ENCODE results near the gene ABR.

ABR gene

DNA sequence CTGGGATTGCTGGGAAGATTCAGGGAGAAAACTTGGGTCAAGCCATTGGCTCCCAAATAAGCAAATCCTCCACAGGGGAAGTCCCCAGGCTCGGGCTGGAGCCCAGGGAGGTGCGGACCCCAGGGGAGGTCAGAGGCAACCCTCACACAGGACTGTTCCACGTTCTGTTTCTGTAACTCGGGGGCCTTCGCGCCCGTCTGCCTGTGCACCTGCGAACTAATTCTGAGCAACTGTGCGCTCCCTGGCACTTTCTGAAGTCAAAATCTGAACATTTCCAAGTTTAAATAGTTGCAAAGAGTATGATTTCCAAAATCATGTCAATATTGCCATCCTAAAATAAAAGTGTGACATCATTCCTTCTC, 166.1 kb downstream of the ABR start:
- Histone ChIP-seq H3K4me3 (ENCODE audit: low read length) (no peak overlapping the region), H3K4me1 (ENCODE audit: low read length) (no peaks in the 10 kb centered on the region), H3K36me3 (replicated peaks; ENCODE audit: insufficient read depth, low read length) (no peaks in the 10 kb centered on the region), H3K9me3 (replicated peaks; ENCODE audit: insufficient read depth, low read length) (no peaks in the 10 kb centered on the region), H3K4me2 (ENCODE audit: low read depth, low read length) (no peak overlapping the region), H3K9ac (ENCODE audit: low read length) (no peak overlapping the region), H3K9me2 (replicated peaks; ENCODE audit: insufficient read depth, low read length) (no peaks in the 10 kb centered on the region), H3K27me3 (replicated peaks; ENCODE audit: insufficient read depth, low read length) (no peaks in the 10 kb centered on the region), H3K27ac (ENCODE audit: low read length) (no peak overlapping the region), H3K79me2 (ENCODE audit: low read length) (no peaks in the 10 kb centered on the region; the same call in 1 of the 2 replicates), H2AFZ (ENCODE audit: low read length) (no peak overlapping the region), H4K20me1 (ENCODE audit: insufficient read depth, low read length) (no peaks in the 10 kb centered on the region), H3F3A (ENCODE audit: insufficient read depth, low read length) (no peaks in the 10 kb centered on the region)
- no peak for DNase-seq
- no peak for TF ChIP-seq EZH2 (optimal IDR thresholded peaks at IDR 0.05; ENCODE audit: low read depth, low read length)
- TF ChIP-seq, protein P1, sequence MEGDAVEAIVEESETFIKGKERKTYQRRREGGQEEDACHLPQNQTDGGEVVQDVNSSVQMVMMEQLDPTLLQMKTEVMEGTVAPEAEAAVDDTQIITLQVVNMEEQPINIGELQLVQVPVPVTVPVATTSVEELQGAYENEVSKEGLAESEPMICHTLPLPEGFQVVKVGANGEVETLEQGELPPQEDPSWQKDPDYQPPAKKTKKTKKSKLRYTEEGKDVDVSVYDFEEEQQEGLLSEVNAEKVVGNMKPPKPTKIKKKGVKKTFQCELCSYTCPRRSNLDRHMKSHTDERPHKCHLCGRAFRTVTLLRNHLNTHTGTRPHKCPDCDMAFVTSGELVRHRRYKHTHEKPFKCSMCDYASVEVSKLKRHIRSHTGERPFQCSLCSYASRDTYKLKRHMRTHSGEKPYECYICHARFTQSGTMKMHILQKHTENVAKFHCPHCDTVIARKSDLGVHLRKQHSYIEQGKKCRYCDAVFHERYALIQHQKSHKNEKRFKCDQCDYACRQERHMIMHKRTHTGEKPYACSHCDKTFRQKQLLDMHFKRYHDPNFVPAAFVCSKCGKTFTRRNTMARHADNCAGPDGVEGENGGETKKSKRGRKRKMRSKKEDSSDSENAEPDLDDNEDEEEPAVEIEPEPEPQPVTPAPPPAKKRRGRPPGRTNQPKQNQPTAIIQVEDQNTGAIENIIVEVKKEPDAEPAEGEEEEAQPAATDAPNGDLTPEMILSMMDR (IDR thresholded peaks at IDR 0.05; ENCODE audit: low read length), result no peak
- no peak for TF ChIP-seq EZH2phosphoT487 (IDR thresholded peaks at IDR 0.05; ENCODE audit: low read length)

DNA sequence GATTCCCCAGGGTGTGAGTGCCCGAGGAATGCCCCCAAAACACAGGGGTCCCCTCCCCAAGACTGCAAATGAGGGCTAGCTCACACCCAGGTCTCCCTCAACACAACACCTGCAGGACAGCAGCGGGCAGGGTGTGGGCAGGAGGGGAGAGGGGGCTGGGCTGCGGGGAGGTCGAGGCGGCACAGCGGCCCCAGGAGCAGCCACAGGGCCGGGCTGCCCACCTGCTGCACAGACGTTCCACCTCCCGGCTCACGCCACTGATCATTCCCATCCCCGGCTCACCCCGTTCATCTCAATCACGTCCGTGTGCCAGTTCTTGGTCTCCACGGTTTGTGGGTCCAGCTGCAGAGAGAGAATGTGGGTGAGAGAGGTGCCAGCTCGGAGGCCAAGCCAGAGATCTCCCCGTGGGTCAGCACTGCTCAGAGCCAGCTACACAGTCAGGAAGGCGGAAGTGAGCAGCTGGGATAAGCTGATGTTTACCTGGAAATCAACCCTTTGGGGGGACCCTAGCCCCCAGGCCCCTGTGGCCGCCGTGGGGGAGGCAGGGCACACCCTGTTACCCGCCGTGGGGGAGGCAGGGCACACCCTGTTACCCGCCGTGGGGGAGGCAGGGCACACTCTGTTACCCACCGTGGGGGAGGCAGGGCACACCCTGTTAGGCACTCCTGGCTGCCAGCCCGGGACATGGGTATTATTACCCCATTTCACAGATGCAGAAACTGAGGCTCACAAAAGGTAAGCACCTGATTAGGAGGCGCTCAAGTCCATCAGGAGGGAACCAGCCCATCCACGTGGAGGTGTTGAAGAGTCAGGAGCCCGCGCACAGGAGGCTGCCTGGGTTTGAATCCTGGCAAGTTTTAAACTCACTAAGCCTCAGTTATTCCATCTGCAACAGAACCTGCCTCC, 166.7 kb downstream of the ABR start:
- H3K4me3 ChIP-seq (ENCODE audit: low read length), result no peak overlapping the region
- no peak overlapping the region for H3K4me2 ChIP-seq (ENCODE audit: low read depth, low read length)

DNA sequence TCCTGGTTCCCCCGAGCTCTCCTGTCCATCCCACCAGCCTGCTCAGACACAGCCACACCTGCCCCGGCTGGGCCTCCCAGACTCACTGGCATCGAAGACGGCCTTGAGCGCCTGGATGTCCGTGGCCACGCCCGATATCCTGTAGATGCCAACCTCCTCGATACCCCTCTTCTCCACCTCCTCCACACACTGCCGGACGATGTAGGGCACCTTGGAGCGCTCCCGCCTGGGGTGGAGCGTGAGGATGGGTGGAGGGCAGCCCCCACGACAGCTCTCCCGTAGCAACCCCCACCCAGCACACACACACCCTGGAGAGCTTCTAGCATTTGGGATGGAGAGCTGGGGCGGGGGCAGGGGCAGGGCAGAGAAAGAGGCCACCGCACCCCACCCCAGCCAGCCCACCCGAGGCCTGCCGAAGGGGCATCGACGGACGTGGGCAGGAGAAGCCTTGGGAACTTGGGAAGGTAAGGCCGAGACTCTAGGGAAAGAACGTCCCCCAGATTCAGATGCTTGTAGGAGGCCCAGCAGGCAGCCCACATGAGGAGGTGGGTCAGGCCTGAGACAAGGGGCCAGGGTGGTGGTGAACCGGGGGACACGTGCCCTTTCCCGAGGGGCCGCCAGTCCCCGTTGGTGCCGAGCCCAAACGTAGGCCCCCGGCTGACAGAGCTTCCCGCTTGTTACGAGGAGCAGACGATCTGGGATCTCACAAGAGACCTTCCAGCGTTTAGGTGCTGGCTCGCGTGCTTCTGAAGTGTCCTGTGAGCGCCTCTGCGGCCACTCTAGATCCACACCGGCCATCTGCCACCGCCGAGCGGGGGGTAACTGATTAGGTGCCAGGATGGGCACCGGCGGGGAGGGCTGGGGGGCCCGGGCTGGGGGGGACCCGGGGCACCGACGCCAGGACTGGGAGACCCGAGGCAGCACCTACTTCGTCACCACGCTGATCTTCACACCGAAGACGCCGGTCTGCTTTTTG, 167.7 kb downstream of the ABR start:
- Histone ChIP-seq H3K4me1 (ENCODE audit: low read length) (no peaks in the 10 kb centered on the region), H3K4me2 (ENCODE audit: low read depth, low read length) (no peak overlapping the region), H3K4me3 (ENCODE audit: low read length) (no peak overlapping the region), H3K27me3 (replicated peaks; ENCODE audit: insufficient read depth, low read length) (no peaks in the 10 kb centered on the region), H3K79me2 (ENCODE audit: low read length) (no peaks in the 10 kb centered on the region), H3F3A (ENCODE audit: insufficient read depth, low read length) (no peaks in the 10 kb centered on the region), H4K20me1 (ENCODE audit: insufficient read depth, low read length) (no peaks in the 10 kb centered on the region), H3K36me3 (replicated peaks; ENCODE audit: insufficient read depth, low read length) (no peaks in the 10 kb centered on the region), H3K9me2 (replicated peaks; ENCODE audit: insufficient read depth, low read length) (no peaks in the 10 kb centered on the region), H3K9me3 (replicated peaks; ENCODE audit: insufficient read depth, low read length) (no peaks in the 10 kb centered on the region), H2AFZ (ENCODE audit: low read length) (no peak overlapping the region), H3K27ac (ENCODE audit: low read length) (no peak overlapping the region), H3K9ac (ENCODE audit: low read length) (no peak overlapping the region)
- DNase-seq, result no peak
- TF ChIP-seq EZH2phosphoT487 (IDR thresholded peaks at IDR 0.05; ENCODE audit: low read length), result no peak

More for the DNA sequence above, 166.7 kb downstream of the ABR start:
- TF ChIP-seq EZH2 (optimal IDR thresholded peaks at IDR 0.05; ENCODE audit: low read depth, low read length), result no peak
- TF ChIP-seq, protein P1 (IDR thresholded peaks at IDR 0.05; ENCODE audit: low read length), result no peak
- TF ChIP-seq EZH2phosphoT487 (IDR thresholded peaks at IDR 0.05; ENCODE audit: low read length), result no peak
- DNase-seq, result no peak
- H3K9ac ChIP-seq (ENCODE audit: low read length), result no peak overlapping the region
- H3K9me2 ChIP-seq (replicated peaks; ENCODE audit: insufficient read depth, low read length), result no peaks in the 10 kb centered on the region
- H3K36me3 ChIP-seq (replicated peaks; ENCODE audit: insufficient read depth, low read length), result no peaks in the 10 kb centered on the region
- H3K79me2 ChIP-seq (ENCODE audit: low read length), result no peaks in the 10 kb centered on the region
- no peaks in the 10 kb centered on the region for H3K27me3 ChIP-seq (replicated peaks; ENCODE audit: insufficient read depth, low read length)
- H2AFZ ChIP-seq (ENCODE audit: low read length), result no peak overlapping the region
- H3K27ac ChIP-seq (ENCODE audit: low read length), result no peak overlapping the region
- no peaks in the 10 kb centered on the region for H3K9me3 ChIP-seq (replicated peaks; ENCODE audit: insufficient read depth, low read length)
- no peaks in the 10 kb centered on the region for H3F3A ChIP-seq (ENCODE audit: insufficient read depth, low read length)
- H4K20me1 ChIP-seq (ENCODE audit: insufficient read depth, low read length), result no peaks in the 10 kb centered on the region
- H3K4me1 ChIP-seq (ENCODE audit: low read length), result no peaks in the 10 kb centered on the region

Measured in MM.1S (cell line).